ENCODE results near the gene FOXO6. TPM values are rescaled to one million over a fixed set of nuclear protein-coding genes. Genes with fewer than 3 reads are reported as not detected.
"Not testable (repeated sequence)": the region's sequence is repeated elsewhere in the genome, so short reads cannot be mapped to it uniquely, and the experiment has no call there.

FOXO6 gene
- total and polyA plus RNA-seq, 2 donors, result 1.2 to 1.5 TPM

DNA sequence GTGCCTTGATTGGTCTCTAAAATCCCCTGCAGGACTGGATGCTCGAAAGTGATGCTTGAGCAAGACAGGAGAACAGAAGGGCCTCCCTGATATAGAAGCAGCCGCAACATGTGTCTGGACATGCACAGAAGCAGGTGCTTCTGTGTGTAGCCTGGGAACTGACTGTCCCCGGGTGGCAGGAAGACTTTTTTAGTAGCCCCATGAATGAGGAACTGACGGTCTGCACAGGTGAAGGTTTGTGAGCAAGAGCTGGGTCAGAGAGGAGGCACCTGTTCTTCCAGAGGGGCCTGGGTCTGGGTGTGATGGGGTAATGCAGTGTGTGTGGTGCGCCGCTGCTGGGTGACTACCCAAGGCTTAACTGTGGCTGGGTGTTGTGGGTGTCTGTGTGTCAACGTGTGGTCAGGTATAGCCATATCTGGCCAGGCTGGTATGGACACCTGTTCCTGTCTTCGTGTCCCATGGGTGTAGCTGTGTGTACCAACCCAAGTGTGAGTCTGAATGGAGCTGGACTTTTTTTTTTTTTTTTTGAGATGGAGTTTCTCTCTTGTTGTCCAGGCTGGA, 39.1 kb upstream of the FOXO6 start:
- WGBS, result 88% methylated on average over 8 of the region's 8 CpGs
- DNase-seq (ENCODE audit: extremely low spot score), result no peak

DNA sequence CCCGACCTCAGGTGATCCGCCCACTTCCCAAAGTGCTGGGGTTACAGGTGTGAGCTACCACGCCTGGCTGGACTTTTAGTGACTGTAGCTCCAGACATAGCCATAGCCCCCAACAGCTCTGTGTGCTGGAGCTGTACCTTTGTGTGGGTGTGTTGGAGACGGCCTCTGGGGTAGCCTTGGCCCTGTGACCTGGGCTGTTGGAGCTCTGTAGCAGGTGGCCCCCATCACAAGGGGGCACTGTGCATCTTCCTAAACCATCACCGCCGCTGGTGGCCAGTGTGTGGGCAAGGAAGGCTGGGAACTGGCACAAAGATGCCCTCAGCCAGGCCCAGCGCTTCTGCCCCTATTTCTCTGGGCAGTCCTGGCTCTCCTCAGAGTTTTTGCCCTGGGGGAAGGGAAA, 38.4 kb upstream of the FOXO6 start:
- Histone ChIP-seq H3K4me3 (ENCODE audit: low read depth, low read length) (no peak overlapping the region), H3K4me1 (ENCODE audit: insufficient read depth) (no peaks in the 10 kb centered on the region), H3K36me3 (ENCODE audit: insufficient read depth) (no peaks in the 10 kb centered on the region), H3K27ac (ENCODE audit: low read depth) (no peak overlapping the region)
- DNase-seq (ENCODE audit: extremely low spot score), result no peak
- 82% methylated on average over 7 of the region's 7 CpGs for WGBS

More for the DNA sequence above, 39.1 kb upstream of the FOXO6 start:
- H3K36me3 ChIP-seq (ENCODE audit: insufficient read depth), result no peaks in the 10 kb centered on the region
- H3K4me3 ChIP-seq (ENCODE audit: low read depth, low read length), result no peak overlapping the region
- no peak overlapping the region for H3K27ac ChIP-seq (ENCODE audit: low read depth)
- no peaks in the 10 kb centered on the region for H3K4me1 ChIP-seq (ENCODE audit: insufficient read depth)

DNA sequence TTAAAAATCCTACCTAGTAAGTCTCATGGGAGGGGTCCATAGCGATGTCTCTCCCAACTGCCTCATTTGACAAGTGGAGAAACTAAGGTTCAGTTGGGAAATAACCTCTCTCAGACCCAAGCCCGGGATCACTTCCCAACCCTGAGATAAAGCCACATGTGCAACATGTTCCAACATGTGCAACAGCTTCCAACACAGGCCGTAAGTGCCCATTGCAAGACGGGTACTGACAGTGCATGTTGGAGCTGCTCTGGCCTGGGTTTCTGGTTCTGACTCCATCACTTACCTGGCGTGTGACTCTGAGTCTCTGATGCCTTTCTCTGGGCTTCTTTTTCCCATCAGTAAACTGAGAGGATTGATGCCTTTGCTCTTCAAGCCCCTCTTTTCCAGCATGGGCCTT, 38.0 kb upstream of the FOXO6 start:
- no peak overlapping the region for H3K27ac ChIP-seq (ENCODE audit: low read depth)
- 88% methylated on average over 5 of the region's 5 CpGs for WGBS
- no peak overlapping the region for H3K4me3 ChIP-seq (ENCODE audit: low read depth, low read length)
- no peaks in the 10 kb centered on the region for H3K36me3 ChIP-seq (ENCODE audit: insufficient read depth)
- no peaks in the 10 kb centered on the region for H3K4me1 ChIP-seq (ENCODE audit: insufficient read depth)
- DNase-seq (ENCODE audit: extremely low spot score), result no peak

DNA sequence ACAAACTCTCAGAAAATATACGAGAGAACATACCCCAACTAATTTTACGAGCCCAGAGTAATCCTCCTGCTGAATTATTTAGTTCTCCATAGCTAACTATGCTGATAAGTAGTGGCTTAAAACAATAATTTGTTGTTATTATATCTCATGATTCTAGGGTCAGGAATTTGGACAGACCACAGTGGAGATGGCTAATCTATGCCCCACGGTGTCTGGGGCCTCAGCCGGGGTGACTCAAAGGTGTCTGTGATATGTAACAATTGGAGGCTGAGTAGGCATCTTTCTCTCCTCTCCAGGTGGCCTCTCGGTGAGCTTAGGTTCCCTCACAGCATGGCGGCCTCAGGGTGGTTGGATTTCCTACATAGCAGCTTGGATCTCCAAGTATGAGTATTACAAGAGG, 35.4 kb upstream of the FOXO6 start:
- WGBS, result 67% methylated on average over 6 of the region's 6 CpGs
- DNase-seq (ENCODE audit: extremely low spot score), result no peak
- Histone ChIP-seq H3K27ac (ENCODE audit: low read depth) (no peak overlapping the region), H3K4me1 (ENCODE audit: insufficient read depth) (no peaks in the 10 kb centered on the region), H3K4me3 (ENCODE audit: low read depth, low read length) (no peak overlapping the region), H3K36me3 (ENCODE audit: insufficient read depth) (no peaks in the 10 kb centered on the region)

DNA sequence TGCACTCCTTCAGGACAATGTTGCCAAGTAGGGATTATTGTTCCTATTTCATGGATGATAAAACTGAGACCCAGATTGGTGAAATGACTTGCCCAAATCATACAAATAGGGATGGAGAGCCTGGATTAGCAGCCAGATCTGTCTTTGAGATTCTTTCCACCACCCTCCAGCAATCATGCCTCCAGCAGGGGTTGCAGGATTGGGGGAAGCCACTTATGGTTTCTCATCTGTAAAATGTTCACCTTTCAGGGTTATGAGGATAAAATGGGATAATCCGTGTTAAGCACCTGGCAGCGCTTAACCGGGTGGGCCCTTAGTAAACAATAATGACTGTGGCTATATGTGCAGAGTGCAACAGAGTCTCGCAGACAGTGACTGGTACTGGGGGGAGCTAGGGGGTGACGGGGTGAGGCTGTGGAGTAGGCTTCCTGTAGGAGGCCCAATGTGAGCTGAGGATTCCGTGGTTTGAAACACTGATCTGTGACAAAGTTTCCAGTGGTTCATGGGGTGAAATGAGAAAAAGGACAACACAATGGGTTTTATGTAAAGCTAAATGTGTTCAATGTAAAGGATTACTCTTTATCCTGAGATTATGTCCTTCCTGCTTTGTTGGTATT, 33.7 kb upstream of the FOXO6 start:
- no peak for DNase-seq (ENCODE audit: extremely low spot score)
- no peaks in the 10 kb centered on the region for H3K36me3 ChIP-seq (ENCODE audit: insufficient read depth)
- no peak overlapping the region for H3K4me3 ChIP-seq (ENCODE audit: low read depth, low read length)
- 67% methylated on average over 6 of the region's 6 CpGs for WGBS
- no peak overlapping the region for H3K27ac ChIP-seq (ENCODE audit: low read depth)
- no peaks in the 10 kb centered on the region for H3K4me1 ChIP-seq (ENCODE audit: insufficient read depth)

DNA sequence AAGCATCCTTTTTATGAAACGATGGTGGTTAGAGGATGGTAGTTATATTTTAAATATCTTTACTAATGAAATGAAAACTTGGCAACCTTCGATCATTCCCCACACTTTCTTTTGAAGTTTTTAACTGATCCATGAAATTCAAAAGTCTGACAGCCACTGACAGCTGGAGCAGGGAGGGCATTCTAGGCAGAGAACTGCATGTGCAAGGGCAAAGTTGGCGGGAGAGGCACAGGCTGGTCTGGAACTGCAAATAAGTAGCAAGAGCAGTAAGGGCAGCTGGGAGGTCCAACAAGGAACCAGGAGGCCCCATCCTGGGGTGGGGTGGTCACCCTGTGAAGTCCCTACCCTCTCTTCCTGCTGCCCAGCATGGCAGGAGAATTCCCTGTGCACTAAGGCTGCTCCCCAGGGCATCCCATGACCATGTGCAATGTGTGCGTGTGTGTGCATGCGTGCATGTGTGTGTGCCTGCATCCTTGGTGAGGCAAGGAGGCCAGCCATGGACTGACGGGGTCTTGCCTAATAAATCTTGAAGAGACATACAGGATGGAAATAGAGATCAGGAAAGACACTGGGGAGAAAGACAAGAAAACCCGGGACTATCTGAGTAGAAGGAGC, 33.1 kb upstream of the FOXO6 start:
- WGBS, result 82% methylated on average over 7 of the region's 7 CpGs
- Histone ChIP-seq H3K36me3 (ENCODE audit: insufficient read depth) (no peaks in the 10 kb centered on the region), H3K4me3 (ENCODE audit: low read depth, low read length) (no peak overlapping the region), H3K4me1 (ENCODE audit: insufficient read depth) (no peaks in the 10 kb centered on the region), H3K27ac (ENCODE audit: low read depth) (no peak overlapping the region)
- no peak for DNase-seq (ENCODE audit: extremely low spot score)

DNA sequence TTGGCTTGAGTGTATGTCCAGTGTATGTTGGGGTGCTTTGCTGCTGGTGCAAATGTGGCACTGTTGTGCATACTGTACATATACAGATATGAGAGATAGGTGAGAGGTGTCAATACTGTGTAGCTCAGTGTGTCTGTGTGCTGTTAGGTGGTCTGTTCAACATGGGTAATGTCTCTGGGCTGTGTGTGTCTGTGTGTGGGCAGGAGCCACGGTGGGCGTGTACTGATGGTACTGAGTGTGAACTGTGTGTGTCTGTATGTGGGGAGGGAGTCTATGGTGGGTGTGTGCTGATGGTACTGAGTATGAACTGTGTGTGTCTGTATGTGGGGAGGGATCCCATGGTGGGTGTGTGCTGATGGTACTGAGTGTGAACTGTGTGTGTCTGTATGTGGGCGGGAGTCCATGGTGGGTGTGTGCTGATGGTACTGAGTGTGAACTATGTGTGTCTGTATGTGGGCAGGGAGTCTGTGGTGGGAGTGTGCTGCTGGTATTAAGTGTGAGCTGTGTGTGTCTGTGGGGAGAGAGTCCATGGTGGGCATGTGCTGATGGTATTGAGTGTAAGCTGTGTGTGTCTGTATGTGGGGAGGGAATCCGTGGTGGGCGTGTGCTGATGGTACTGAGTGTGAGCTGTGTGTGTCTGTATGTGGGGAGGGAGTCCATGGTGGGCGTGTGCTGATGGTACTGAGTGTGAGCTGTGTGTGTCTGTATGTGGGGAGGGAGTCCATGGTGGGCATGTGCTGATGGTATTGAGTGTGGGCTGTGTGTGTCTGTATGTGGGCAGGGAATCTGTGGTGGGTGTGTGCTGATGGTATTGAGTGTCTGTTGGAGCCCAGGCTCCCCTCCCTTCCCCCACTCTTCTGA, 32.2 kb upstream of the FOXO6 start:
- WGBS, result 93% methylated on average over 6 of the region's 6 CpGs
- Histone ChIP-seq H3K4me3 (ENCODE audit: low read depth, low read length) (no peak overlapping the region), H3K4me1 (ENCODE audit: insufficient read depth) (no peaks in the 10 kb centered on the region), H3K27ac (ENCODE audit: low read depth) (no peak overlapping the region), H3K36me3 (ENCODE audit: insufficient read depth) (no peaks in the 10 kb centered on the region)
- no peak for DNase-seq (ENCODE audit: extremely low spot score)

DNA sequence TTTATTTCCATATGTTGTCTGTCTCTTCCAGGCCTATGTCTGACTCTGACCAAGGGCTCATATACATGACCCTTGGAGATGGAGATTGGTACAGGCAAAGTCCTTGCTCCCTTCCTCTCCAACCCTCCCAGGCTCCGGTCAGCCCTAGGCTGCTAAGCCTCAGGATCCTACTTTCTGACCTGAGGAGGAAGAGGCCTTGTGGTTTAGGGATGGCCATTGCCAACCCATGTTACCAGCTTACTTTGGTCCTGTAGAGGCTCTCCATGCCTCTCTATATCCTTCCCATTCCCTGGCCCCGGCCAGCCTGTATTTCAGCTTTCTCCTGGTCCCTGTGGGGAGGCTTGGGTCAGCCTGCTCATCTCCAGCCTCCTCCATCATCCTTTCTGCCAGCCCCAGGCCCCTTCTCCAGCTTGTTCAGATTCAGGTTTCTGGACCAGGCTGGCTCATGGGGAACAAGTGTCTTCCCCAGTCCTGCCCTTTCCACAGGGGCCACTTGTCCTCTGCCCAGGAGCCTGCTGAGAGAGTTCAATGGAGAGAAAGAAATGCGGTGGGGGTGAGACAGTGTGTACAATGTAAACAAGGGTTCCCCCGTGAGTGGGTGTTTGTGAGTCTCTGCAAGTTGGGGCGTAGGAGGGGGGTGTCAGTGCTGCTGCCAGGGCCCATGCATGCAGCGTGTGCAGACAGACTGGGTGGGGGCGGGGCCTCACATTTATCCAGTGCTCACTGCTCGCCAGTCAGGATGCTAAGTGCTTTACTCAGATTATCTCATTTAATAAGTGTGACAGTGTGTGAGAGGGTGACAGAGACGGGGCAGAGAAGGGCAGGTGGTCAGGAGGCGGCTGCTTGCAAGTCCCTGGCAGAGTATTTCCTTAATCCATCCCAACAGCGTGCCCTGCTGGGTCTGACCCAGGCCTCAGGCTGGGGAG, 31.3 kb upstream of the FOXO6 start:
- DNase-seq (ENCODE audit: extremely low spot score), result no peak
- Histone ChIP-seq H3K27ac (ENCODE audit: low read depth) (no peak overlapping the region), H3K36me3 (ENCODE audit: insufficient read depth) (no peaks in the 10 kb centered on the region), H3K4me3 (ENCODE audit: low read depth, low read length) (no peak overlapping the region), H3K4me1 (ENCODE audit: insufficient read depth) (no peaks in the 10 kb centered on the region)
- WGBS, result 85% methylated on average over 11 of the region's 11 CpGs

DNA sequence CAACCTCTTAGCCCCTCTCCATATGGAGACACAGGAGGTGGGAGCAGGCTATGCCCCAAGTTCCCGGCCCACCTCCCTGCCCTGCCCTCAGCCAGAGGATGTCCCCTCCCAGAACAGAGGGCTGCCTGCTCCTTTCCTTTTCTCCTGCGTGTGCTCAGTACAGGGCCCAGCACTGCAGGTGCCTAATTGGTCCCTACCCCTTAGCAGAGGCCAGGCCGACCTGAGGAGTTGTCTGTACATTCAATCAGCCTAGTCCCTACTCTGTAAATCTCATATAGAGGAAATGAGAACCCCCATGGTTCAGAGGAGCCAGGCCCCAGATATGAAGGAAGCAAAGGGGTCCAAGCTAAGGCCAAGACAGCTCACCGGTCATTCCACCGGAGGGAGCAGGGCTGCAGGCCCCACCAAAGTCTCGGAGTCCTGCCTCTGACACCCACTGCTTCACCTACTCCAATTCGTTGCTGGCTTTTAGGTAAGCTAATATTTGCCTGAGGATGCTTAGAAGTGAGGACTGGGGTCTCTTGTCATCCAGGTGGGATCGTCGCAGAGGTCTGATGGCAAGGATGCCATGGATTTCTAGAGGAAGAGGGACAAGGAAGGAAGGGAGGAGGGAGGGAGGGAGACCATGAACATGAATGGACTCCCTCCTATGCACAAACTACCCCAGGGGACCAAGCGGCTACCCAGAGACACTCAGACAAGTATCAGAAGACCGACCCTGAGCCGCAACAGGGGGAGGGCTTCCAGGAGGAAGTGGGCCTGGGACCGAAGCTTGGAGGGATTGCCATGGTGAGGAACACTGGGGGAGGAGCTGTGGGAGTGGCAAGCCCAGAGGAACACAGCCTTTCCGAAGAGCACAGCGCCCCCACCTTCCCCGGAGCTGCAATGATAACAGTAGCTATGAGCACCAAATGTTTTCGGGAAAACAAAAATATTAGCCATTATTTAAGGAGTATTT, 30.4 kb upstream of the FOXO6 start:
- no peak overlapping the region for H3K4me3 ChIP-seq (ENCODE audit: low read depth, low read length)
- WGBS, result 60% methylated on average over 17 of the region's 17 CpGs
- no peak for DNase-seq (ENCODE audit: extremely low spot score)
- H3K36me3 ChIP-seq (ENCODE audit: insufficient read depth), result no peaks in the 10 kb centered on the region
- H3K27ac ChIP-seq (ENCODE audit: low read depth), result no peak overlapping the region
- H3K4me1 ChIP-seq (ENCODE audit: insufficient read depth), result no peaks in the 10 kb centered on the region

DNA sequence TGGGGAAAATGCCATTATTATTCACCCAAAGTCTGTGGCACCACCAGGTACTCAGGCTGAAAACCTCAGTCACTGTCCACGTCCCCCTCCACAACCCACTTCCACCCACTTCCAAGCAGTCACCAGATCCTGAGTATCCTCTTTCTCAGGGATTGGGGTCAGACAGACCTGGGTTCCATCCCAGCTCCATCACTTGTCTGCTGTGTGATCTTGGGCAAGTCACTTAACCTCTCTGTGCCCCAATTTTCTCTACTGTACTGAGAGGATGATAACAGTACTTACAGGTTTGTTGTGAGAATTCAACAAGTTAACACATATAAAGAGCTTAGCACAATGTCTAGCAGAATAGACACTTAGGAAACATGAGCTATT, 29.7 kb upstream of the FOXO6 start:
- 58% methylated on average over 1 of the region's 1 CpG for WGBS
- Histone ChIP-seq H3K4me1 (ENCODE audit: insufficient read depth) (no peaks in the 10 kb centered on the region), H3K27ac (ENCODE audit: low read depth) (no peak overlapping the region), H3K4me3 (ENCODE audit: low read depth, low read length) (no peak overlapping the region), H3K36me3 (ENCODE audit: insufficient read depth) (no peaks in the 10 kb centered on the region)
- no peak for DNase-seq (ENCODE audit: extremely low spot score)

DNA sequence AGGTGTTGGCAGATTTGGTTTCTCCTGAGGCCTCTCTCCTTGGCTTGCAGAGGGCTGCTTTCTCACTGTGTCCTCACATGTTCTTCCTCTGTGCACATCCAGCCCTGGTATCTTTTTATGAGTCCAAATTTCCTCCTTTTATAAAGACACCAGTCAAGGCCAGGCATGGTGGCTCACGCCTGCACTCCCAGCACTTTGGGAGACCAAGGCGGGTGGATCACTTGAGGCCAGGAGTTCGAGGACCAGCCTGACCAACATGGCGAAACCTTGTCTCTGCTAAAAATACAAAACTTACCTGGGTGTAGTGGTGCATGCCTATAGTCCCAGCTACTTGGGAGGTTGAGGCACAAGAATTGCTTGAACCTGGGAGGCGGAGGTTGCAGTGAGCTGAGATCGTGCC, 29.1 kb upstream of the FOXO6 start:
- DNase-seq (ENCODE audit: extremely low spot score); H3K27ac ChIP-seq (ENCODE audit: low read depth); H3K36me3 ChIP-seq (ENCODE audit: insufficient read depth); H3K4me3 ChIP-seq (ENCODE audit: low read depth, low read length); H3K4me1 ChIP-seq (ENCODE audit: insufficient read depth): not testable (repeated sequence)
- 98% methylated on average over 6 of the region's 6 CpGs for WGBS

DNA sequence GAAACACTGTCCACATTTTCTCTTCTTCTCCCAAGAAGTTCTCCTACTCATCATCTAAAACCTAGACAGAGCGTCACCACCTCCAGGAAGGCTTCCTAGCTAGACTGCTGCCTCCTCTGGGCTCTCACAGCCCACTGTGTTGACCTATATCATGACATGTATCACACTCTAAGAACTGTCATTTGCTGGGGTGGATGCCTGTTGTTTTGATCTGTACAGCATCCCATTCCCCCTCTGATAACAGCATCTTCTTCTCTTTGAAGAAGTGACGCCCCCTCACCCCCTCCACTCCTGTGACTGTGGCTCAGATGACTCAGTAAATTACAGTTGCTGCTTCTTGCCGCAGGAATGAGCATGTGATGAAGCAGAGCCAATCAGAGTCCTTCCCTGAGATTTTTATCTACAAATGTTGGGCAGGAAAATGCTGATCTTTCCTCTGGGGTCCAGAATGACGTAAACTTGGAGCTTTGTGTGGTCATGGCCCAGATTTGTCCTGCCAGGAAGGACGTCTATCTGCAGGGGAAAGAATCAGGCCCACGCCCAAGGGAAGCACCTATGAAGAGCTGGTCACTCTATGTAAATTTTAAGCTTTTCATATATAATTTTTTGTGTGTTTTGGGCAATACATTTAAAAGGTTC, 28.0 kb upstream of the FOXO6 start:
- WGBS, result 50% methylated on average over 6 of the region's 6 CpGs
- no peaks in the 10 kb centered on the region for H3K36me3 ChIP-seq (ENCODE audit: insufficient read depth)
- H3K4me1 ChIP-seq (ENCODE audit: insufficient read depth), result no peaks in the 10 kb centered on the region

More for the DNA sequence above, 28.0 kb upstream of the FOXO6 start:
- DNase-seq (ENCODE audit: extremely low spot score), result no peak
- H3K4me3 ChIP-seq (ENCODE audit: low read depth, low read length), result no peak overlapping the region
- H3K27ac ChIP-seq (ENCODE audit: low read depth), result no peak overlapping the region

All from urinary bladder (tissue), 4 donors.